Endothelial cell of umbilical vein (primary cell): ENCODE data around the gene CCDC3. TPM values are rescaled to one million over a fixed set of nuclear protein-coding genes. Genes with fewer than 3 reads are reported as not detected.

Experiments used
- Bru-seq: library from RNA; stranded (reverse); fragments of 400-500 nt; gene quantifications from one replicate; lab custom pipeline; 2021; lab: Mats Ljungman, UMichigan
- BruChase-seq, 2 experiments: library from RNA; stranded (reverse); fragments of 400-500 nt; gene quantifications; one replicate each; lab custom pipeline; 2021; lab: Mats Ljungman, UMichigan
- BruUV-seq: library from RNA; stranded (reverse); fragments of 400-500 nt; replicated peaks from 2 replicates; lab custom pipeline; 2021; lab: Mats Ljungman, UMichigan
- CTCF ChIA-PET: fragments of 300-600, 350-600 bp; sonication (Branson Sonifier 250); formaldehyde crosslinking; loops from one replicate; lab custom pipeline; 2021; ENCODE audit warnings: antibody characterized with exemption, inconsistent platforms; lab: Charles Lee
- POLR2A ChIA-PET: fragments of 300-600, 350-600 bp; sonication (Branson Sonifier 250); formaldehyde crosslinking; loops from one replicate; lab custom pipeline; 2021; ENCODE audit warnings: antibody characterized with exemption, inconsistent platforms; lab: Charles Lee
- DNase-seq: peaks from one replicate; pipeline ENCODE4 v3.0.0-alpha.2; 2011; ENCODE audit warnings: low read depth, low spot score
- FAIRE-seq: peaks from 2 replicates; lab custom pipeline; 2011; peaks lifted over from hg19 to GRCh38; lab: Jason Lieb, UNC
- H2AFZ ChIP-seq: 2 replicates; pipeline ENCODE4 v1.6.0; 2012; ENCODE audit warnings: low read depth, low read length, control low read depth, inconsistent platforms
- H3K27ac ChIP-seq: 2 replicates; pipeline ENCODE4 v1.5.1; 2011; ENCODE audit warnings: low read depth, mild to moderate bottlenecking, control low read depth, low read length, moderate library complexity; ENCODE audit not compliant: insufficient read depth
- H3K27me3 ChIP-seq, 2 experiments: 2 replicates each; pipeline versions ENCODE4 v1.6.0 to v1.6.1; 2011; ENCODE audit warnings: low read length in 2 of 2, mixed read lengths in 1 of 2; ENCODE audit not compliant: control insufficient read depth in 2 of 2, insufficient read depth in 2 of 2
- H3K36me3 ChIP-seq, 2 experiments: 2 replicates in 1 of 2; 3 replicates in 1 of 2; pipeline ENCODE4 v1.5.1; 2011; ENCODE audit warnings: low read length in 2 of 2, mild to moderate bottlenecking in 1 of 2, moderate library complexity in 1 of 2; ENCODE audit not compliant: control insufficient read depth in 2 of 2, insufficient read depth in 2 of 2; ENCODE audit errors: extremely low read depth in 1 of 2
- H3K4me1 ChIP-seq: 3 replicates; pipeline ENCODE4 v1.5.1; 2011; ENCODE audit warnings: mild to moderate bottlenecking, low read length; ENCODE audit not compliant: control insufficient read depth, insufficient read depth; ENCODE audit errors: extremely low read depth
- H3K4me2 ChIP-seq: 2 replicates; pipeline ENCODE4 v1.6.1; 2011; ENCODE audit warnings: low read length, control low read depth, mixed read lengths; ENCODE audit not compliant: insufficient read depth
- H3K4me3 ChIP-seq, 3 experiments: fragments of 200-600 bp in 1 of 3; sonication (generic), shearing (Covaris generic) in 1 of 3; replicated peaks in 1 of 3; 2 replicates each; pipeline ENCODE4 v1.5.1; 2011 to 2016; ENCODE audit warnings: control low read depth in 3 of 3, low read length in 3 of 3, mild to moderate bottlenecking in 2 of 3, inconsistent platforms in 1 of 3, low read depth in 1 of 3, moderate library complexity in 1 of 3; ENCODE audit not compliant: insufficient read depth in 1 of 3
- H3K79me2 ChIP-seq: 2 replicates; pipeline ENCODE4 v1.6.0; 2012; ENCODE audit warnings: low read length, inconsistent platforms; ENCODE audit not compliant: control insufficient read depth, insufficient read depth
- H3K9ac ChIP-seq: replicated peaks from 2 replicates; pipeline ENCODE3; 2011; ENCODE audit warnings: low read length, control low read depth; ENCODE audit not compliant: insufficient read depth; ENCODE audit errors: extremely low read depth
- H3K9me1 ChIP-seq: replicated peaks from 3 replicates; pipeline ENCODE4 v1.6.0; 2011; ENCODE audit warnings: mild to moderate bottlenecking, low read length; ENCODE audit not compliant: control insufficient read depth, insufficient read depth; ENCODE audit errors: extremely low read depth
- H3K9me3 ChIP-seq: replicated peaks from 2 replicates; pipeline ENCODE4 v1.5.1; 2012; ENCODE audit warnings: low read length, inconsistent platforms; ENCODE audit not compliant: control insufficient read depth, insufficient read depth
- H4K20me1 ChIP-seq: replicated peaks from 2 replicates; pipeline ENCODE3; 2011; ENCODE audit warnings: mild to moderate bottlenecking, low read length; ENCODE audit not compliant: control insufficient read depth, insufficient read depth; ENCODE audit errors: extremely low read depth
- EZH2 ChIP-seq: IDR thresholded peaks from 2 replicates; pipeline ENCODE4 v1.6.1; 2012; ENCODE audit warnings: borderline replicate concordance, low read depth, mild to moderate bottlenecking, moderate library complexity, low read length, inconsistent platforms; ENCODE audit not compliant: severe bottlenecking
- POLR2AphosphoS5 ChIP-seq: IDR thresholded peaks from 2 replicates; pipeline ENCODE4 v1.6.1; 2012; ENCODE audit warnings: low read depth, mild to moderate bottlenecking, control low read depth, low read length, moderate library complexity; ENCODE audit not compliant: insufficient read depth
- dilution Hi-C: fragments of 300-500 bp; cut with MboI; formaldehyde crosslinking; loops from one replicate; pipeline ENCODE4 v1.15.0; 2019; ENCODE audit warnings: low sequenced_read_pairs; ENCODE audit not compliant: extremely low pct_ligation_motif_present
- intact Hi-C: fragments of 100-400 bp; cut with micrococcal nuclease; formaldehyde crosslinking; loops from one replicate; pipeline ENCODE4 v1.10.0; 2022
- long read RNA-seq: library from polyadenylated mRNA; stranded (forward); transcript quantifications from one replicate; pipeline ENCODE4 v2.0.0, GENCODE V29; 2021
- polyA minus RNA-seq, 3 experiments: library from RNA; depleted of rRNA, polyadenylated mRNA; stranded (reverse); fragments of >200 nt; gene quantifications; 1 replicate in 1 of 3; 2 replicates in 2 of 3; pipeline ENCODE4 v1.2.3, GENCODE V29; 2011
- polyA plus RNA-seq, 4 experiments: library from polyadenylated mRNA; depleted of rRNA in 3 of 4; stranded (reverse) in 3 of 4; unstranded in 1 of 4; fragments of >200 nt; gene quantifications; 2 replicates each; pipeline versions ENCODE4 v1.2.1 to v1.2.3, GENCODE V29; 2011 to 2012; ENCODE audit warnings: missing spikeins in 1 of 4
- total RNA-seq: library from RNA; stranded (reverse); gene quantifications from 2 replicates; pipeline ENCODE4 v1.2.3, GENCODE V29; 2021
- TF ChIP-seq, protein P1 (sequence below): IDR thresholded peaks from 2 replicates; pipeline ENCODE4 v1.6.1; 2011; ENCODE audit not compliant: insufficient read depth, insufficient read length

Gene CCDC3
- total RNA-seq (1.2 and 1.4 TPM in 2 replicates), polyA plus RNA-seq (0.90 and 1.2 TPM in 2 replicates), polyA minus RNA-seq (0.24 and 0.85 TPM in 2 replicates), Bru-seq, nascent RNA (percentile 16 among the genes with signal in this experiment), BruChase-seq, experiment 1, labeled RNA remaining after a 6-hour chase (percentile 15 among the genes with signal in this experiment), BruChase-seq, experiment 2, labeled RNA remaining after a 2-hour chase (percentile 21 among the genes with signal in this experiment)
- polyA plus RNA-seq (2011; cell fraction: cytosol; rRNA removed): 0.78 and 1.2 TPM in 2 replicates
- 0.13 and 0.47 TPM in 2 replicates for polyA plus RNA-seq (2011; cell fraction: nucleus; rRNA removed)
- 0.05 TPM in 2 replicates for polyA plus RNA-seq (2012)
- not detected for polyA minus RNA-seq (2011; cell fraction: cytosol; rRNA and poly(A)+ RNA removed)
- polyA minus RNA-seq (2011; cell fraction: nucleus; rRNA and poly(A)+ RNA removed): 0.29 TPM in 1 of 2 replicates, not detected in the other
- long read RNA-seq, partial matches to known transcripts: 2 of 4 reads
- long read RNA-seq, other reads (novel, unspliced or antisense): 0 of 4 reads

DNA sequence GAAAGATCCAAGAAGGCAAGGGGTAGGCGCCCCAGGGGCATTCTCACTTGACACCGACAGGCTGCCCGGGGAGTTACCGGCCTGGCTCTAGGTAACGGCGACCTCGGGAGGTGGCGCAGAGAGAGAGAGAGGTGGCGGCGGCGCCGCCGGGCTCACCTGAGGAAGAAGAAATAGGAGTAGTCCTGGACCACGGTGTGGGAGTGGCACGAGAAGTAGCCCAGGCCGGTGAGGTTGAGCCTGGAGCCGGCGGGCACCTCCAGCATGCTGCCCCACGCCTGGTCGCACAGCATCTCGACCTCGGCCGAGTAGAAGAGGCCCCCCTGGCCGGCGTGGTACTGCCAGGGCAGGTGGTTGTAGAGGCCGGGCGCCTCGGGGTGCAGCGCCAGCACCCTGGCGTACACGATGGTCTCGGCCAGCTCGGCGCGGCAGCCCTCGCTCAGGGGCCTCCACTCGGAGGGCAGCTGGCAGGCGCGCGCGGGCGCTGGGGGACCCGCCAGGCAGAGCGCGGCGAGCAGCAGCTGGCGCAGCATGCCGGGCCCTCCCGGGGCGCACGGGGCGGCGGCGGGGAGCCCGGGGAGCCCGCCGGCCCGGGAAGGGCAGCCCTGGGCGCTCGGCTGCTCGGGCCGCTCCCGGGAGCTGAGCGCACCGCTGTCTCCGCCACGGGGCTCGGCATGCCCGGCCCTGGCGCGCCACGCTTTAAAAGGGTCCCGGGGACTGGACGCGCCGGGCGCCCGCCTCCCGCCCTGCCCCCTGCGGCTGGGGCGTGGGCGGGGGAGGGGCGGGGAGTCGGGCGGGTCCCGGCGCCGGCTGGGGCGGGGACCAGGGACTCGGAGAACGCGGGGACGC, at the start of gene CCDC3:
CCDC3 (minus strand) TSS at position 673 of the 846 bp plus-strand sequence; CDS start at position 530, 143 bp downstream.
- no peaks in the 10 kb centered on the region for H3K9me1 ChIP-seq
- DNase-seq (no peak), FAIRE-seq (no peak)
- H3K79me2 ChIP-seq: no peaks in the 10 kb centered on the region
- ChIA-PET CTCF (interaction anchor here (1.7 kb wide), 1 partner anchor 219 kb away, joined by 3 read pairs; no protein-coding TSS in a partner anchor), POLR2A (no interaction called here)
- H3K27ac ChIP-seq: no peak within 1 kb of the TSS
- dilution Hi-C loops: no loop called here
- no peak within 1 kb of the TSS for H2AFZ ChIP-seq
- H3K4me2 ChIP-seq: peak within 1 kb of the TSS; percentile 49
- H3K9me3 ChIP-seq: no peaks in the 10 kb centered on the region
- H3K4me3 ChIP-seq: peak within 1 kb of the TSS in 1 of 3 experiments; percentile 19
- H3K4me1 ChIP-seq: no peaks in the 10 kb centered on the region
- H3K27me3 ChIP-seq: peaks cover 18 to 19% of the 10 kb centered on the region in 2 experiments
- no peak for TF ChIP-seq POLR2AphosphoS5
- TF ChIP-seq EZH2: peak; percentile 36
- TF ChIP-seq, protein P1, sequence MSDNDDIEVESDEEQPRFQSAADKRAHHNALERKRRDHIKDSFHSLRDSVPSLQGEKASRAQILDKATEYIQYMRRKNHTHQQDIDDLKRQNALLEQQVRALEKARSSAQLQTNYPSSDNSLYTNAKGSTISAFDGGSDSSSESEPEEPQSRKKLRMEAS: no peak
- H3K9ac ChIP-seq: no peak within 1 kb of the TSS
- intact Hi-C loops: no loop called here
- H3K36me3 ChIP-seq: no peaks in the 10 kb centered on the region
- BruUV-seq: no TSS peak
- H4K20me1 ChIP-seq: no peaks in the 10 kb centered on the region
